Cardiac muscle cell (in vitro differentiated cells and primary cell): ENCODE data around the gene CD37. TPM values are rescaled to one million over a fixed set of nuclear protein-coding genes. Genes with fewer than 3 reads are reported as not detected.
"Not testable (repeated sequence)": the region's sequence is repeated elsewhere in the genome, so short reads cannot be mapped to it uniquely, and the experiment has no call there.

Experiments used
- DNase-seq, 2 donors: peaks; one replicate each; pipeline versions ENCODE4 v3.0.0 to v3.0.0-alpha.2; 2010 to 2017; ENCODE audit warnings: low read depth in 1 of 2, low spot score in 1 of 2
- H3K27ac ChIP-seq: fragments of 200-600 bp; sonication (generic); 2 replicates; pipeline ENCODE4 v1.5.1; 2016
- H3K27me3 ChIP-seq: fragments of 200-600 bp; sonication (generic); 2 replicates; pipeline ENCODE4 v1.6.0; 2016; ENCODE audit warnings: control low read depth
- H3K36me3 ChIP-seq: fragments of 200-600 bp; sonication (generic); 2 replicates; pipeline ENCODE4 v1.5.1; 2016; ENCODE audit warnings: control low read depth
- H3K4me1 ChIP-seq: fragments of 200-600 bp; sonication (generic); 2 replicates; pipeline ENCODE4 v1.8.1; 2017; ENCODE audit warnings: low read depth, mild to moderate bottlenecking, mixed run types
- H3K4me3 ChIP-seq: fragments of 200-600 bp; sonication (generic); 2 replicates; pipeline ENCODE4 v1.5.1; 2016; ENCODE audit warnings: mild to moderate bottlenecking
- H3K9me3 ChIP-seq: fragments of 200-600 bp; sonication (generic); 2 replicates; pipeline ENCODE4 v1.5.1; 2017; ENCODE audit warnings: low read depth, mild to moderate bottlenecking, control low read depth
- polyA plus RNA-seq: library from polyadenylated mRNA; unstranded; fragments of >200 nt; fragmentation: Nextera tagmentation; extraction: Ambion mirVana; gene quantifications from 2 replicates; pipeline ENCODE4 v1.2.1, GENCODE V29; 2016
- total RNA-seq: library from RNA; depleted of rRNA; stranded (reverse); fragments of >200 nt; gene quantifications from 2 replicates; pipeline ENCODE4 v1.2.3, GENCODE V29; 2016
- TF ChIP-seq, protein P1 (sequence below): IDR thresholded peaks from 2 replicates; pipeline ENCODE4 v1.5.1; 2012; ENCODE audit warnings: low read depth, mild to moderate bottlenecking, low read length

CD37 gene
- total and polyA plus RNA-seq, 2 experiments from 2014 or later: 17.9 TPM; not detected in 1

DNA sequence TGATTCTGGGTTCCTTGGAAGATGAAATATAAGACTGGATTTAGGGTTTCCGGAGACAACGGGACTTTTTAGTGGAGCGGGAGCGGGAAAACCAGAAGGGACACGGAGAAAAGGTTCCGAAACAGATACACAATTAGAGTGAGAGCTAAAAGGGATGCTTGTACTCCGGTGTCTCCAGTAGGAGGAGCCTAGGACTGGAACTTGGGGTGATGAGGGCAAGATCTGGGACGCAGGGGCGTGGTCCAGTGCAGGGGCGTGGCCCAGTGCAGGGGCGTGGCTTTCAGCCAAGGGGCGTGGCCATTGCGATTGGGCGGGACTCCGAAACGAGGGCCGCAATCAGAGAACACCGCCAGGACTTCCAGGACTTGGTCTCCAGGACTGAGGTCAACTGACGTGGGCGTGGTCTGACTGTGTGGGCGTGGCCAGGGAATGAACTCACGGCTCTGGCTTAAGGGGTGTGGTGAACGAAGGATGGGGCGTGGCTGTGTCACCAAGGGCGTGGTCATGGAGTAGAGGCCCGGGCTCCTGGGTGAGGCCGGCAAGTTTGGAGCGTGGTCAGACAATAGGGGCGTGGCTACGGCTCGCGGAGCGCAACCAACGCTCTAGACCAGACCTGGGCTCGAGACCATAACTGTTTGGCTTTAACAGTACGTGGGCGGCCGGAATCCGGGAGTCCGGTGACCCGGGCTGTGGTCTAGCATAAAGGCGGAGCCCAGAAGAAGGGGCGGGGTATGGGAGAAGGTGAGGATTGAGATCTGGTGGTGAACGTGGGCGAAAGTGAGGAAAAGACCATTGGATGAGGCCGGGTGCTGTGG, 28.3 kb downstream of the CD37 start, which contains the start of gene DKKL1:
DKKL1 (plus strand) TSS at position 610 of the 815 bp plus-strand sequence; CDS start at position 732, 122 bp downstream.
- H3K9me3 ChIP-seq: no peaks in the 10 kb centered on the region
- H3K4me1 ChIP-seq: no peaks in the 10 kb centered on the region
- peaks cover 11% of the 10 kb centered on the region for H3K36me3 ChIP-seq
- peak; percentile 100 for DNase-seq
- TF ChIP-seq, protein P1, sequence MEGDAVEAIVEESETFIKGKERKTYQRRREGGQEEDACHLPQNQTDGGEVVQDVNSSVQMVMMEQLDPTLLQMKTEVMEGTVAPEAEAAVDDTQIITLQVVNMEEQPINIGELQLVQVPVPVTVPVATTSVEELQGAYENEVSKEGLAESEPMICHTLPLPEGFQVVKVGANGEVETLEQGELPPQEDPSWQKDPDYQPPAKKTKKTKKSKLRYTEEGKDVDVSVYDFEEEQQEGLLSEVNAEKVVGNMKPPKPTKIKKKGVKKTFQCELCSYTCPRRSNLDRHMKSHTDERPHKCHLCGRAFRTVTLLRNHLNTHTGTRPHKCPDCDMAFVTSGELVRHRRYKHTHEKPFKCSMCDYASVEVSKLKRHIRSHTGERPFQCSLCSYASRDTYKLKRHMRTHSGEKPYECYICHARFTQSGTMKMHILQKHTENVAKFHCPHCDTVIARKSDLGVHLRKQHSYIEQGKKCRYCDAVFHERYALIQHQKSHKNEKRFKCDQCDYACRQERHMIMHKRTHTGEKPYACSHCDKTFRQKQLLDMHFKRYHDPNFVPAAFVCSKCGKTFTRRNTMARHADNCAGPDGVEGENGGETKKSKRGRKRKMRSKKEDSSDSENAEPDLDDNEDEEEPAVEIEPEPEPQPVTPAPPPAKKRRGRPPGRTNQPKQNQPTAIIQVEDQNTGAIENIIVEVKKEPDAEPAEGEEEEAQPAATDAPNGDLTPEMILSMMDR: peak; percentile 6
- H3K4me3 ChIP-seq: peak within 1 kb of the TSS; percentile 73
- H3K27me3 ChIP-seq: no peaks in the 10 kb centered on the region
- H3K27ac ChIP-seq: peak within 1 kb of the TSS; percentile 96

DNA sequence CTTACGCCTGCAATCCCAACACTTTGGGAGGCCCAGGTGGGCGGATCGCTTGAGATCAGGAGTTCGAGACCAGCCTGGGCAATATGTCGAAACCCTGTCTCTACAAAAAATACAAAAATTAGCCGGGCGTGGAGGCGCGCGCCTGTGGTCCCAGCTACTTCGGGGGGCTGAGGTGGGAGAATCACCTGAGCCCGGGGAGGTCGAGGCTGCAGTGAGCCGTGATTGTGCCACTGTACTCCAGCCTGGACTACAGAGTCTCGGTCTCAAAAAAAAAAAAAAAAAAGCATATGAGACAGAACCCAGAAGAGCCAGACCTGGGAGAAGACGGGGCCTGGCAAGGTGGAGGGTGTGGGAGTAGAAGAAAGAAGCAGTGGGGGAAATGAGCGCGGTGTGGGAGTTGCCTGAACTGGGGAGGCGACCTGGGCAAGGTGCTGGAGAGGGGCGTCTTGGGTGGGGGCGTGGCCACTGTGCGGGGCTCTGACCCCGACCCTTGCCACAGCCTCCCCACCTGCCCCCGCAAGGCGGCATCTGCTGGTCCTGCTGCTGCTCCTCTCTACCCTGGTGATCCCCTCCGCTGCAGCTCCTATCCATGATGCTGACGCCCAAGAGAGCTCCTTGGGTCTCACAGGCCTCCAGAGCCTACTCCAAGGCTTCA, 29.0 kb downstream of the CD37 start:
- H3K36me3 ChIP-seq: peaks cover 3% of the 10 kb centered on the region
- H3K27ac ChIP-seq: peak overlapping the region; percentile 36
- no peak for DNase-seq
- peak overlapping the region; percentile 12 for H3K4me3 ChIP-seq
- TF ChIP-seq, protein P1: no peak
- no peaks in the 10 kb centered on the region for H3K27me3 ChIP-seq
- H3K9me3 ChIP-seq: no peaks in the 10 kb centered on the region
- no peaks in the 10 kb centered on the region for H3K4me1 ChIP-seq

DNA sequence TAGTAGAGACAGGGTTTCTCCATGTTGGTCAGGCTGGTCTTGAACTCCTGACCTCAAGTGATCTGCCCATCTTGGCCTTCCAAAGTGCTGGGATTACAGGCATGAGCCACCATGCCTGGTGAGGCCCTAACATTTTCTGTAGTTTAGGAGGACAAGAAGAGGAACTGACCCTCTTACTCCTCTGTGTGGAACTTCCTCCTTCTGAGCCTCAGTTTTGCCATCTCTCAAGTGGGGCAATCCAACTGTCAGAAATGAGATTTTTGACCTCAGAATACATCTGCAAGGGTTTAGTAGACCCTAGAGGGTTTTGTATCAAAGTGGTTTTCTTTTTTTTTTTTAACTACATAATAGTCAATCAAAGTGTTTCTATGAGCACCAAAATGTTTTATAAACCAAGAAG, 30.9 kb downstream of the CD37 start:
- Histone ChIP-seq H3K27ac (no peak overlapping the region), H3K4me3 (no peak overlapping the region), H3K4me1 (no peaks in the 10 kb centered on the region), H3K9me3 (no peaks in the 10 kb centered on the region), H3K36me3 (no peaks in the 10 kb centered on the region), H3K27me3 (no peaks in the 10 kb centered on the region)
- TF ChIP-seq, protein P1: no peak
- no peak for DNase-seq

DNA sequence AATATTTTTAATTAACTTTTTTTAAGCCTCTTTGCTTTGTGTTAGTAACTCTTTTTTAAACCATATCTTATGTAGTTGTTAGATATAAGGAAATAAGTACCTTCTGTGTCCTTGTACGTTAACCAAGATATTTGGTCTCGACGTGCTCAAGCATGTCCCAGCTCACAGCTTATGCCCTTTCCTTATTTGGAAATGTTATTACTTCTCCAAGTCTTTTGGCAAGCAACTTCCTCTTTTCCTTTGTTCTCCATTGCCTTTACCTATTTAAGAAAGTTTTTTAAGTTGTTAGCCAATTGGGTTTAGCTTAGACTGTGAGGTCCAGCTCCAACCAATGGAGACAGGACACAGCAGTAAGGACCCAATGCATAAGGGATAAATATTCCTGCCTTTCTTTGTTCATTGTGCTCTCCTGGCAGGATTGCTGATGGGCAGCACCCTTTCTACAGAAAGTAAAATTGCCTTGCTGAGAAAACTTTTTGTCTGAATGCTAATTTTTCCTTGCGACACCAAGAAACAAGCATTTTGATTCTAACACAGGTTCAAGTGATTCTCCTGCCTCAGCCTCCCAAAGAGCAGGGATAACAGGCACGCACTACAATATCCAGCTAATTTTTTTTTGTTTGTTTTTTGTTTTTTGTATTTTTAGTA, 33.6 kb downstream of the CD37 start:
- H3K4me3 ChIP-seq: no peak overlapping the region
- TF ChIP-seq, protein P1: no peak
- no peaks in the 10 kb centered on the region for H3K4me1 ChIP-seq
- DNase-seq: no peak
- no peaks in the 10 kb centered on the region for H3K9me3 ChIP-seq
- H3K27ac ChIP-seq: no peak overlapping the region
- no peaks in the 10 kb centered on the region for H3K27me3 ChIP-seq
- no peaks in the 10 kb centered on the region for H3K36me3 ChIP-seq

DNA sequence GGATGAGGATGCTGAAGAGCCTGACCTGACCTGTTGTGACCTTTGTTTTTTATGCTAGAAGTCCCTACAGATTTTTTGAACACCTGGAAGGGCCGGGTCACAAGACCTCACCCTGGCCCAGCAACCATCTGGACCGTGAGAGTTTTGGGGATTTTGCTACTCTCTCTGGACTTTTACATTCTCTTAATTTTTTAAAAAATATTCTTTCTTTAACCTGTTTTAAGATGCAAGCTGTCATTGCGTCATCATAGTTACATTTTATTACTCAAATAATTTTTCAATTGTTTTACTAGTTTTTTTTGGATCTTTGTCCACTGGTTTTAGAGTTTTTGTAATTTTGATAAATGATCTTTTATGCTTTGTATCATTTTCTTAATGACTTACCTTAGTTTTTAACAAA, 36.0 kb downstream of the CD37 start:
- no peaks in the 10 kb centered on the region for H3K4me1 ChIP-seq
- no peaks in the 10 kb centered on the region for H3K36me3 ChIP-seq
- DNase-seq: no peak
- H3K27ac ChIP-seq: no peak overlapping the region
- H3K9me3 ChIP-seq: no peaks in the 10 kb centered on the region
- TF ChIP-seq, protein P1: no peak
- H3K4me3 ChIP-seq: no peak overlapping the region
- H3K27me3 ChIP-seq: no peaks in the 10 kb centered on the region

DNA sequence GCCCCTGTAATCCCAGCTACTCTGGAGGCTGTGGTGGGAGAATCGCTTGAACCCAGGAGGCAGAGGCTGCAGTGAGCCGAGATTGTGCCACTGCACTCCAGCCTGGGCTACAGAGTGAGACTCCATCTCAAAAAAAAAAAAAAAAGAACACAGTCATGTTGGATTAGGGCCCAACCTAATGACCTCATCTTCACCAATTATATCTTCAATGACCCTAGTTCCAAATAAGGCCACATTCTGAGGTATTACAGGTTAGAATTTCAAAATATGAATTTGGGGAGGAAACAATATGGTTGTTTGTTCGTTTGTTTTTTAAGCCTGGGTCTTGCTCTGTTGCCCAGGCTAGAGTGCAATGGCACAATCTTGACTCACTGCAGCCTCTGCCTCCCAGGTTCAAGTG, 38.0 kb downstream of the CD37 start:
- not testable (repeated sequence) for DNase-seq, H3K9me3 ChIP-seq, H3K4me1 ChIP-seq, H3K27ac ChIP-seq, H3K36me3 ChIP-seq, H3K4me3 ChIP-seq, H3K27me3 ChIP-seq
